ENCODE results near the gene GLP1R.

GRCh38 chr6:39092124-39092523 lies 43.5 kb downstream of the GLP1R start:
- TF ChIP-seq, protein P1, sequence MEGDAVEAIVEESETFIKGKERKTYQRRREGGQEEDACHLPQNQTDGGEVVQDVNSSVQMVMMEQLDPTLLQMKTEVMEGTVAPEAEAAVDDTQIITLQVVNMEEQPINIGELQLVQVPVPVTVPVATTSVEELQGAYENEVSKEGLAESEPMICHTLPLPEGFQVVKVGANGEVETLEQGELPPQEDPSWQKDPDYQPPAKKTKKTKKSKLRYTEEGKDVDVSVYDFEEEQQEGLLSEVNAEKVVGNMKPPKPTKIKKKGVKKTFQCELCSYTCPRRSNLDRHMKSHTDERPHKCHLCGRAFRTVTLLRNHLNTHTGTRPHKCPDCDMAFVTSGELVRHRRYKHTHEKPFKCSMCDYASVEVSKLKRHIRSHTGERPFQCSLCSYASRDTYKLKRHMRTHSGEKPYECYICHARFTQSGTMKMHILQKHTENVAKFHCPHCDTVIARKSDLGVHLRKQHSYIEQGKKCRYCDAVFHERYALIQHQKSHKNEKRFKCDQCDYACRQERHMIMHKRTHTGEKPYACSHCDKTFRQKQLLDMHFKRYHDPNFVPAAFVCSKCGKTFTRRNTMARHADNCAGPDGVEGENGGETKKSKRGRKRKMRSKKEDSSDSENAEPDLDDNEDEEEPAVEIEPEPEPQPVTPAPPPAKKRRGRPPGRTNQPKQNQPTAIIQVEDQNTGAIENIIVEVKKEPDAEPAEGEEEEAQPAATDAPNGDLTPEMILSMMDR (conservative IDR thresholded peaks at IDR 0.05; ENCODE audit: low read depth, low read length) = no peak
- TF ChIP-seq EZH2 (IDR thresholded peaks at IDR 0.05; ENCODE audit: borderline replicate concordance, low read depth, low read length, poor library complexity, severe bottlenecking) = no peak
